Measurements from ENCODE around the gene ISOC2.

The ISOC2 gene

DNA sequence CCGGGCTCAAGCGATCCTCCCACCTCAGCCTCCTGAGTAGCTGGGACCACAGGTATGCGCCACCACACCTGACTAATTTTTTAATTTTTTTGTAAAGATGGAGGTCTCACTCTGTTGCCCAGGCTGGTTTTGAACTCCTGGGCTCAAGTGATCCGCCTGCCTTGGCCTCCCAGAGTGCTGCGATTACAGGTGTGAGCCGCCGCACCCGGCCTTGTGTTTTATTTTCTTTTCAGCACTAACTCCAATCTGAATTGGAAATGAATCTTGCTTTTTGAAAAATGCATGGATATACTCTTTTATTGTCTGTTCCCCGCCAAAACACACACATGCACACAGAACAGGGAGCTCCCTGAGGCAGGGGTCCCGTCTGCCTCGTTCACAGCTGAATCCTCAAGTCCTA is 1.3 kb upstream of the ISOC2 start:
- H2AFZ ChIP-seq (ENCODE audit: low read length, unreplicated experiment), result no peak overlapping the region
- no peaks in the 10 kb centered on the region for H3K79me2 ChIP-seq (ENCODE audit: control insufficient read depth, insufficient read depth, low read length, unreplicated experiment)
- H3K27ac ChIP-seq (ENCODE audit: low read depth, low read length), result no peak overlapping the region
- no peaks in the 10 kb centered on the region for H3K27me3 ChIP-seq (ENCODE audit: insufficient read depth, low read length)
- no peaks in the 10 kb centered on the region for H3K36me3 ChIP-seq (ENCODE audit: insufficient read depth, low read length)
- H3K4me3 ChIP-seq (ENCODE audit: low read depth, low read length), result no peak overlapping the region
- H3K4me1 ChIP-seq (ENCODE audit: control insufficient read depth, insufficient read depth, low read length, unreplicated experiment), result peaks cover 12% of the 10 kb centered on the region

DNA sequence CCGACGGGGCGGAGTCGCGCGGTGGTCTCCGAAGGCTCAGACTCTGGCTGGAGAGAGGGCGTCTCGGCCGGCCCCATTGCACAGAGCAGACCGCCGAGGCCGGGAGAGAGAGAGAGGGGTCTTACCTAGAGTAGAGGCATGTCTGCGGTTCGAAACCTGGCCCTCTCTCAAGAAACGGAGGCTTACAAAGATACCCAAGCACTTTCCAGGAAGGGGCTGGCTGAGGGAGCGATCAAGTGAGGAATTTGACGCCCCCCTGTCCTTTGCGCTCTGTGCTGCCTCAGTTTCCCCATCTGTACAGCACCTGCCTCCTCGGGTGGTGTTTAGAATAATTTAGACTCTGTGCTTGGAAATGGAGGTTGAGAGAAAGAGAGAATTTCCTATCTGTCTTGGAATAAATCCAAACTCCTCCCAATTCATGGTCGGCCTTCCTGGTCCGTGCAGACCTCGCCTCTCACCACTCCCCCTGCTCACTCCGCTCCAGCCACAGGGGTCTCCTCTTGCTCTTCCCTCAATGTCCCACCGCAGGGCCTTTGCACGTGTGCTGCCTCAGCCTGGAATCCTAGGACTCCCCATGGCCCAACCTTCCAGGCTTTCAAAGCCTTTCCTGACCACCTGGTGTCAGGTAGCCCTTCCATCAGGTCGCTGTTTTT is 658 bp upstream of the ISOC2 start:
- Histone ChIP-seq H3K27ac (ENCODE audit: low read depth, low read length) (no peak overlapping the region), H2AFZ (ENCODE audit: low read length, unreplicated experiment) (no peak overlapping the region)

DNA sequence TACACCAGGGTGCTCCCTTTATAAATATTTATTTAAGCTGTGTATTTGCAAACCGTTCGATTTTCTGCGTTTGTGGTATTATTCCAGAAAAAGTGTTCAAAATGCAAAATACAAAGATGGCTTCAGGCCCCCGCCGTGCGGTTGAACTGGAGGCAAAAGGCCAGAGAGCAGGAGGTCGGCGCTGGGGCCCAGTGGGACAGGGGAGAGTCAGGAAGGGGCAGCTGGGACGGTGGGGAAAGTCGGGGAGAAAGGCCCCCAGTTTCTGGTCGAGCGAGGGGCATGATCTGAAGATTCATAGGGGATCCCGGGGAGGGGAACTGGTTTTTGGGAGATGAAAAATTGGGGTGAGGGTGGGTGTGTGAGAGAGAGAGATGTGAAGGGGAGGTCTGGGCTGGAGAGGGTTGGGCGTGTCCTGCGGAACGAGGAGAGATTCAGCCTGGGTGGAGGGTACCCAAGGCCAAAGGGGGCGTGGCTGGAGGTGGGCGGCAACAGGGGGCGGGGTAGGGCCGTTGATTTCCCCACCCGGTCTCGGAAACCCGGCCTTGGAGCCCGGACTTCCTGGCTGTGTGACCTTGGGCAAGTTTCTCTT is 678 bp downstream of the ISOC2 start:
- H2AFZ ChIP-seq (ENCODE audit: low read length, unreplicated experiment), result no peak overlapping the region
- peaks cover 7% of the 10 kb centered on the region for H3K4me1 ChIP-seq (ENCODE audit: control insufficient read depth, insufficient read depth, low read length, unreplicated experiment)
- H3K27me3 ChIP-seq (ENCODE audit: insufficient read depth, low read length), result no peaks in the 10 kb centered on the region
- H3K36me3 ChIP-seq (ENCODE audit: insufficient read depth, low read length), result no peaks in the 10 kb centered on the region
- no peaks in the 10 kb centered on the region for H3K79me2 ChIP-seq (ENCODE audit: control insufficient read depth, insufficient read depth, low read length, unreplicated experiment)
- peak overlapping the region; percentile 72; the same call in 1 of the 2 replicates for H3K27ac ChIP-seq (ENCODE audit: low read depth, low read length)
- peak overlapping the region; percentile 93 for H3K4me3 ChIP-seq (ENCODE audit: low read depth, low read length)

More for the DNA sequence above, 658 bp upstream of the ISOC2 start:
- Histone ChIP-seq H3K27me3 (ENCODE audit: insufficient read depth, low read length) (no peaks in the 10 kb centered on the region), H3K4me3 (ENCODE audit: low read depth, low read length) (peak overlapping the region; percentile 76), H3K4me1 (ENCODE audit: control insufficient read depth, insufficient read depth, low read length, unreplicated experiment) (peaks cover 7% of the 10 kb centered on the region), H3K36me3 (ENCODE audit: insufficient read depth, low read length) (no peaks in the 10 kb centered on the region), H3K79me2 (ENCODE audit: control insufficient read depth, insufficient read depth, low read length, unreplicated experiment) (no peaks in the 10 kb centered on the region)

DNA sequence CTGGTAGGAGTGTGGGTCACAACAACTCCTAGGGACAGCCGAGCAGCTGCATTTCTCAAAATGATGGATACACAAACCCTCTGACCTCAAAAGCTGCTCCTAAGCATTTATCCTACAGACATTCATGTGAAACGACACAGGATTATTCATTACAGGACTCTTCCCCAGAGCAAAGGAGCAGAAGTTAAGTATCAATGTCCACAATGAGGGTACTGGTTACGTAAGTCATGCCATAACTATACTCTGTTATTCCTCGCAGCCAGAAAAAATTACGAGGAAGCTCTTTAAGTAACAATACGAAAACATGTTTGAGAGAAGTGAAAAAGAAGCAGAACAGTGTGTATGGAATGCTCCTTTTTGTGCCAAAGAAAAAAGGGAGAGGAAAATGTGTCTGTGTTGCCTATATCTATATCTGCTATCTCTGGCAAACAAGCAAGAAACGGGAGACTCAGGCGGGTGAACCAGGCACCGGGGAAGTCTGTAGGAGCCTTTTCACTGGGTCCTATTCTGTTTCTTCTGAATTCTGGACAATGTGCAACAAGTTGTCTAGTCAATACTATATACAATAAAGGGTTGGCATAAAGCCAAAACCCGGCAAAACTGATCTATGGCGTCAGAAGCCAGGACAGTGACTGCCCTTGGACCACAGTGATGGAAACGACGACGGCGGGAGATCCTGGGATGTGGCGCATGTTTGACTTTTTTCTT is 1.3 kb downstream of the ISOC2 start:
- no peaks in the 10 kb centered on the region for H3K79me2 ChIP-seq (ENCODE audit: control insufficient read depth, insufficient read depth, low read length, unreplicated experiment)
- no peaks in the 10 kb centered on the region for H3K27me3 ChIP-seq (ENCODE audit: insufficient read depth, low read length)
- H2AFZ ChIP-seq (ENCODE audit: low read length, unreplicated experiment), result no peak overlapping the region
- no peaks in the 10 kb centered on the region for H3K36me3 ChIP-seq (ENCODE audit: insufficient read depth, low read length)
- no peak overlapping the region for H3K27ac ChIP-seq (ENCODE audit: low read depth, low read length)
- peaks cover 7% of the 10 kb centered on the region for H3K4me1 ChIP-seq (ENCODE audit: control insufficient read depth, insufficient read depth, low read length, unreplicated experiment)
- peak overlapping the region; percentile 93 for H3K4me3 ChIP-seq (ENCODE audit: low read depth, low read length)

DNA sequence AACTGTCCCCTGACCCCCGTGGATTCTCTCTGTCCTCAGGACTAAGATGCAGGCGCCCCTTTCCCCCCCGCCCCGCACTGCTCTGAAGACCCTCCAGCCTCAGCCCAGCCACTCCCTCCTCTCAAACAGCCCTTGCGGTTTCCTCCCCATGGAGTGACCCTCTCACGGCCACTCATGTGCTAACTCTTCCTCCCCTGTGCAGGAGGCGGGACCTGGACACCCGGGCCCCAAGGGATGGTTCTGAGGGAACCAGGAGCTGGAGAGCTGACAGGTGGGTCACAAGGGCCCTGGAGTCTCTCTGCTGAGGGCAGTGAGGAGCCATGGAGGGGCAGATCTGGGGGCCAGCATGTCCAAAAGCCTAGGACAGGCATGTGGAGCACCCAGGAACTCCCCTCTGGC is 1.9 kb downstream of the ISOC2 start:
- Histone ChIP-seq H3K27ac (ENCODE audit: low read depth, low read length) (no peak overlapping the region), H3K27me3 (ENCODE audit: insufficient read depth, low read length) (no peaks in the 10 kb centered on the region), H3K4me1 (ENCODE audit: control insufficient read depth, insufficient read depth, low read length, unreplicated experiment) (peaks cover 7% of the 10 kb centered on the region), H3K36me3 (ENCODE audit: insufficient read depth, low read length) (no peaks in the 10 kb centered on the region), H2AFZ (ENCODE audit: low read length, unreplicated experiment) (no peak overlapping the region), H3K4me3 (ENCODE audit: low read depth, low read length) (no peak overlapping the region), H3K79me2 (ENCODE audit: control insufficient read depth, insufficient read depth, low read length, unreplicated experiment) (no peaks in the 10 kb centered on the region)

DNA sequence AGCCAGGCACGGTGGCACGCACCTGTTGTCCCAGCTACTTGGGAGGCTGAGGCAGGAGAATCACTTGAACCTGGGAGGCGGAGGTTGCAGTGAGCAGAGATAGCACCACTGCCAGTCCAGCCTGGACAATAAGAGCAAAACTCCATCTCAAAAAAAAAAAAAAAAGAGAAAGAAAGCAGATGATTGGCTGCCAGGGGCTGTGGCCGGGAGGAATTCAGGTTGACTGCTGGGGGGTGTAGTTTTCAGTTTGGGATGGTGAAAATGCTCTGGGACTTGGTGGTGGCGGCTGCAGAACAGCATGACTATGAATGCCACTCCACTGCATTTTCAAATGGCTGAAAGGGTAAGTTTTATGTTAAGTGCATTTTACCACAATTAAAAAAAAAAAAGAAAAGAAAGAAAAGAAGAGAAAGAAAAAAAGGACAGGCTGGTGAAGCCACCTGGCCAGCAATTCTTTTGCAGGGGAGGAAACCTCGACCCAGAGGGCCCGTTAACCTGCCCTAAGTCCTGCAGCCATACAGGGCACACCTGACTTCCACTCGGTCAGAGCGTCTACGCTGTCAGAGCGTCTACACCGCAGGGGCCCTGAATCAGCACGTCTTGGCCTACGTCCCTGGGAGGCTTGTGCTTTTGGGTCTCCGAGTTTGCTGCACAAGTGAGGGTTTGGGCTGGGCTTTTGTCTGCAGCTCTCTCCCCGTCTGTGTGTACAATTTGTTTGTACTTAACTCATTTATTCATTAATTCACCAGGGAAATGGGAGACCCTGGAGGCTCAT is 3.6 kb downstream of the ISOC2 start:
- Histone ChIP-seq H3K27ac (ENCODE audit: low read depth, low read length) (no peak overlapping the region), H2AFZ (ENCODE audit: low read length, unreplicated experiment) (no peak overlapping the region), H3K36me3 (ENCODE audit: insufficient read depth, low read length) (no peaks in the 10 kb centered on the region), H3K4me3 (ENCODE audit: low read depth, low read length) (no peak overlapping the region), H3K79me2 (ENCODE audit: control insufficient read depth, insufficient read depth, low read length, unreplicated experiment) (no peaks in the 10 kb centered on the region), H3K4me1 (ENCODE audit: control insufficient read depth, insufficient read depth, low read length, unreplicated experiment) (peaks cover 7% of the 10 kb centered on the region), H3K27me3 (ENCODE audit: insufficient read depth, low read length) (no peaks in the 10 kb centered on the region; the same call in 1 of the 2 replicates)

DNA sequence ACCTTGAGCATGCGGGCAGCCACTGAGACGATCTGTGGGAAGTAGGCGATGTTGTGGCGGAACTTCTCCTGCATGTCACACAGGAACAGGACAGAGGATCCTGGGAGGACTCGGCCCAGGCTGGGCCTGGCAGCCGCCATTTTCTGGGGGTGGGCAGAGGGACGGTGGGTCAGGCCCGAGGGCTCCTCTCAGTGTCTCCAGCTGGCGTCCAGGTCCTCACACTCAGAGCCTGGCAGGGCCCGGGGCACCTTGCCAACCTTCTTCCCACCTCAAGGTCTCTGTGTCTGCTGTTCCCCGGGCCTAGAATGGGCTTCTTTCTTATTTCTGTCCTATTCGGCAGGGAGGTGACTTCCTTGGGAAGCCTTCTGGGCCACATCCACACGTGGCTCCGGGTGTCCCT is 5.1 kb downstream of the ISOC2 start:
- Histone ChIP-seq H3K27me3 (ENCODE audit: insufficient read depth, low read length) (peaks cover 12% of the 10 kb centered on the region), H3K27ac (ENCODE audit: low read depth, low read length) (no peak overlapping the region), H3K4me3 (ENCODE audit: low read depth, low read length) (no peak overlapping the region), H3K36me3 (ENCODE audit: insufficient read depth, low read length) (no peaks in the 10 kb centered on the region), H3K4me1 (ENCODE audit: control insufficient read depth, insufficient read depth, low read length, unreplicated experiment) (peaks cover 7% of the 10 kb centered on the region), H3K79me2 (ENCODE audit: control insufficient read depth, insufficient read depth, low read length, unreplicated experiment) (no peaks in the 10 kb centered on the region), H2AFZ (ENCODE audit: low read length, unreplicated experiment) (no peak overlapping the region)

DNA sequence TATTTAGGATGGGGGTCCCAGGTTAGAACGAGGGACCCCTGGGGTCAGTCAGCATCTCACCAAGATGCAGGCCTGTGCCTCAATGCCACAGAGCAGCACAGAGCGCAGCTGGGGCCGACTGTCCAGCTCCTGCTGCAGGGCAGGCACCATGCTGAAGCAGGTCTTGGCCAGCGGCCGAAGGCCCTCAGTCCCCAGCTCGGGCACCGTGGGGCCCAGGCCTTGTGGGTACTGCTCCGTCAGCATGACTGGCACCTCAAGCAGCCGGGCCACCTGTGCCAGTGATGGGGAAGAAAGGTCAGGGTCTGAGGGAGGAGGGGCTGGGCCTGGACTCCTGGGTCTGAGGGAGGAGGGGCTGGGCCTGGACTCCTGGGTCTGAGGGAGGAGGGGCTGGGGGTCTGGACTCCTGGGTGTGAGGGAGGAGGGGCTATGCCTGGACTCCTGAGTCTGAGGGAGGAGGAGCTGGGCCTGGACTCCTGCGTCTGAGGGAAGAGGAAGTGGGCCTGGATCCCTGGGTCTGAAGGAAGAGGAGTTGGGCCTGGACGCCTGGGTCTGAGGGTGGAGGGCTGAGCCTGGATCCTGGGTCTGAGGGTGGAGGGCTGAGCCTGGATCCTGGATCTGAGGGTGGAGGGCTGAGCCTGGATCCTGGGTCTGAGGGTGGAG is 5.7 kb downstream of the ISOC2 start:
- H3K4me3 ChIP-seq (ENCODE audit: low read depth, low read length), result no peak overlapping the region
- H3K27ac ChIP-seq (ENCODE audit: low read depth, low read length), result no peak overlapping the region
- no peaks in the 10 kb centered on the region for H3K36me3 ChIP-seq (ENCODE audit: insufficient read depth, low read length)
- H3K4me1 ChIP-seq (ENCODE audit: control insufficient read depth, insufficient read depth, low read length, unreplicated experiment), result peaks cover 7% of the 10 kb centered on the region
- H2AFZ ChIP-seq (ENCODE audit: low read length, unreplicated experiment), result no peak overlapping the region
- H3K79me2 ChIP-seq (ENCODE audit: control insufficient read depth, insufficient read depth, low read length, unreplicated experiment), result no peaks in the 10 kb centered on the region
- peaks cover 15% of the 10 kb centered on the region for H3K27me3 ChIP-seq (ENCODE audit: insufficient read depth, low read length)

DNA sequence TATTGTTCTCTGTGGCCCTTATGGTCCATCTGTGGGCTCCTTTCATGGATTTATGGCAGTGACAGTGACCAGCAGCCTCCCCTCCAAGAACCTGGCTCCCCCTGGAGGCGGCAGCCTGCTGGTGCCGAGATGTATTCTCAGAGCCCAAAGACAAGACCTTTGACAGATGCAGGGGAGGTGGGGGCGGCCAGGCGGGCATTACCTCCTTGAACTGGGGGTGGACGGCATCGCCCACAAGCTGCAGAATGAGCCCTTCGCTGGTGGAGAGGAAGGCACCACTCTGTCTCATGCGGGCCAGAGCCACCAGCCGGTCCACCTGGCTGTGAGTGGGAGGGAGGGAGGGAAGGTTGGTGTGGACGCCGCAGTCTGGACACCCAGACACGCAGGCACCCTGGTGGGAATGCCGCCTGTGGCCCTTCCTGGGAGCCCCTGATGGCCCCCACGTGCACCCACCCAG is 6.6 kb downstream of the ISOC2 start:
- no peak overlapping the region for H2AFZ ChIP-seq (ENCODE audit: low read length, unreplicated experiment)
- no peak overlapping the region for H3K27ac ChIP-seq (ENCODE audit: low read depth, low read length)

More for the DNA sequence above, 6.6 kb downstream of the ISOC2 start:
- H3K4me3 ChIP-seq (ENCODE audit: low read depth, low read length), result no peak overlapping the region
- peaks cover 5% of the 10 kb centered on the region for H3K4me1 ChIP-seq (ENCODE audit: control insufficient read depth, insufficient read depth, low read length, unreplicated experiment)
- H3K36me3 ChIP-seq (ENCODE audit: insufficient read depth, low read length), result no peaks in the 10 kb centered on the region
- H3K27me3 ChIP-seq (ENCODE audit: insufficient read depth, low read length), result peaks cover 20% of the 10 kb centered on the region
- no peaks in the 10 kb centered on the region for H3K79me2 ChIP-seq (ENCODE audit: control insufficient read depth, insufficient read depth, low read length, unreplicated experiment)
